ENCODE data around the gene TTLL13.
A peak's percentile ranks its signal among the peaks of the same experiment; 100 is the strongest.

Gene TTLL13

GRCh38 chr15:90214553-90215196, 34.7 kb upstream of the TTLL13 start:
- DNase-seq: no peak

GRCh38 chr15:90217671-90218394, 31.5 kb upstream of the TTLL13 start:
- no peak for DNase-seq

GRCh38 chr15:90219421-90220141, 29.8 kb upstream of the TTLL13 start:
- peak; percentile 31 for DNase-seq

- DNase-seq: no peak
Observed at GRCh38 chr15:90221246-90221900, 28.0 kb upstream of the TTLL13 start.

- DNase-seq: no peak
Observed at GRCh38 chr15:90222547-90222946, 26.8 kb upstream of the TTLL13 start.

- no peak for DNase-seq
Observed at GRCh38 chr15:90223441-90224165, 25.8 kb upstream of the TTLL13 start.

- DNase-seq: no peak
Observed at GRCh38 chr15:90225047-90225446, 24.3 kb upstream of the TTLL13 start.

- no peak for DNase-seq
Observed at GRCh38 chr15:90225504-90226234, 23.7 kb upstream of the TTLL13 start.

- no peak for DNase-seq
Observed at GRCh38 chr15:90227336-90227735, 22.0 kb upstream of the TTLL13 start.

- DNase-seq: no peak
Observed at GRCh38 chr15:90227816-90228772, 21.3 kb upstream of the TTLL13 start.

GRCh38 chr15:90228960-90229359, 20.4 kb upstream of the TTLL13 start:
- DNase-seq: no peak

- no peak for DNase-seq
Observed at GRCh38 chr15:90230071-90230494, 19.3 kb upstream of the TTLL13 start.

- DNase-seq: no peak
Observed at GRCh38 chr15:90230610-90231009, 18.7 kb upstream of the TTLL13 start.

- DNase-seq: peak; percentile 76
Observed at GRCh38 chr15:90231028-90232017, 18.0 kb upstream of the TTLL13 start.

- no peak for DNase-seq
Observed at GRCh38 chr15:90232196-90232595, 17.2 kb upstream of the TTLL13 start.

- no peak for DNase-seq
Observed at GRCh38 chr15:90232941-90233386, 16.4 kb upstream of the TTLL13 start.

GRCh38 chr15:90233387-90234095, 15.8 kb upstream of the TTLL13 start, which contains the start of gene CIB1:
Gene CIB1, minus strand, starts transcription at chr15:90233941. Its CDS starts 56 bp downstream, at chr15:90233885.
- peak; percentile 95 for DNase-seq
